Measurements from ENCODE around the gene KLHL12. TPM values are rescaled to one million over a fixed set of nuclear protein-coding genes. Genes with fewer than 3 reads are reported as not detected.

The KLHL12 gene
- total and polyA plus RNA-seq, 4 experiments from 2014 or later, result 24.2 to 27.1 (median 25.8) TPM

GRCh38 chr1:202952099-202952498 lies 25.1 kb upstream of the KLHL12 start:
- Histone ChIP-seq H3K9me3 (ENCODE audit: control insufficient read depth in 1 of 2, low read length in 2 of 2) (no peaks in the 10 kb centered on the region), H3K4me1 (ENCODE audit: insufficient read depth, low read length) (peaks cover 54% of the 10 kb centered on the region), H3K27ac (ENCODE audit: low read depth, low read length) (no peak overlapping the region), H3K4me3 (ENCODE audit: low read length in 2 of 2) (no peak overlapping the region), H3K36me3 (ENCODE audit: insufficient read depth, low read length) (peaks cover 27% of the 10 kb centered on the region), H3K27me3 (ENCODE audit: insufficient read depth, low read length) (no peaks in the 10 kb centered on the region)
- ChIA-PET CTCF (ENCODE audit: partially characterized antibody) (interaction anchor here (1.1 to 1.3 kb wide), 2 partner anchors 45 to 53 kb away, joined by 3 to 4 read pairs; no protein-coding TSS in a partner anchor), POLR2A (ENCODE audit: partially characterized antibody) (interaction anchor here (1.4 to 1.9 kb wide), 2 partner anchors 25 to 55 kb away, joined by 3 to 7 read pairs; partner anchors contain the start of genes KLHL12 and TMEM183A)
- Mint-ChIP-seq H3K4me1 (peaks cover 27 to 63% (median 48%) of the 10 kb centered on the region in 4 donors), H3K27ac (peak overlapping the region in 3 of 7 donors; percentile 23 to 88 (median 72)), H3K36me3 (peaks cover 15 to 52% of the 10 kb centered on the region in 2 donors), H3K9me3 (no peaks in the 10 kb centered on the region), H3K27me3 (no peaks in the 10 kb centered on the region), H3K4me3 (no peak overlapping the region)
- DNase-seq, result no peak
- intact Hi-C loops (cut with micrococcal nuclease), result no loop called here

GRCh38 chr1:202951437-202951836 lies 24.4 kb upstream of the KLHL12 start:
- DNase-seq, result no peak
- Histone ChIP-seq H3K4me1 (ENCODE audit: insufficient read depth, low read length) (peaks cover 47% of the 10 kb centered on the region), H3K9me3 (ENCODE audit: control insufficient read depth in 1 of 2, low read length in 2 of 2) (no peaks in the 10 kb centered on the region), H3K27ac (ENCODE audit: low read depth, low read length) (no peak overlapping the region), H3K27me3 (ENCODE audit: insufficient read depth, low read length) (no peaks in the 10 kb centered on the region), H3K4me3 (ENCODE audit: low read length in 2 of 2) (no peak overlapping the region), H3K36me3 (ENCODE audit: insufficient read depth, low read length) (peaks cover 29% of the 10 kb centered on the region)
- H3K36me3 Mint-ChIP-seq, result peaks cover 16 to 57% of the 10 kb centered on the region in 2 donors
- H3K27me3 Mint-ChIP-seq, result no peaks in the 10 kb centered on the region
- H3K4me1 Mint-ChIP-seq, result peaks cover 22 to 57% (median 42%) of the 10 kb centered on the region in 4 donors
- ChIA-PET POLR2A (ENCODE audit: partially characterized antibody) (no interaction called here), CTCF (ENCODE audit: partially characterized antibody) (interaction anchor here (1.3 kb wide), 1 partner anchor 54 kb away, joined by 3 read pairs; no protein-coding TSS in a partner anchor)
- no peak overlapping the region for H3K4me3 Mint-ChIP-seq
- no peaks in the 10 kb centered on the region for H3K9me3 Mint-ChIP-seq
- peak overlapping the region; percentile 13 to 88 (median 44) for H3K27ac Mint-ChIP-seq
- intact Hi-C loops (cut with micrococcal nuclease), result no loop called here

- Mint-ChIP-seq H3K4me1 (peaks cover 0 to 5% (median 0%) of the 10 kb centered on the region in 4 donors), H3K4me3 (no peak overlapping the region), H3K27me3 (no peaks in the 10 kb centered on the region), H3K9me3 (no peaks in the 10 kb centered on the region), H3K27ac (no peak overlapping the region), H3K36me3 (peaks cover 55 to 79% of the 10 kb centered on the region in 2 donors)
- Histone ChIP-seq H3K4me1 (ENCODE audit: insufficient read depth, low read length) (no peaks in the 10 kb centered on the region), H3K9me3 (ENCODE audit: control insufficient read depth in 1 of 2, low read length in 2 of 2) (no peaks in the 10 kb centered on the region), H3K4me3 (ENCODE audit: low read length in 2 of 2) (no peak overlapping the region), H3K36me3 (ENCODE audit: insufficient read depth, low read length) (peaks cover 68% of the 10 kb centered on the region), H3K27ac (ENCODE audit: low read depth, low read length) (no peak overlapping the region), H3K27me3 (ENCODE audit: insufficient read depth, low read length) (no peaks in the 10 kb centered on the region)
- ChIA-PET CTCF (ENCODE audit: partially characterized antibody) (no interaction called here), POLR2A (ENCODE audit: partially characterized antibody) (interaction anchor here (0.8 kb wide), 1 partner anchor 57 kb away, joined by 4 read pairs; no protein-coding TSS in a partner anchor)
- intact Hi-C loops (cut with micrococcal nuclease), result no loop called here
- no peak for DNase-seq
Measured at GRCh38 chr1:202945483-202945882, 18.4 kb upstream of the KLHL12 start.

DNA sequence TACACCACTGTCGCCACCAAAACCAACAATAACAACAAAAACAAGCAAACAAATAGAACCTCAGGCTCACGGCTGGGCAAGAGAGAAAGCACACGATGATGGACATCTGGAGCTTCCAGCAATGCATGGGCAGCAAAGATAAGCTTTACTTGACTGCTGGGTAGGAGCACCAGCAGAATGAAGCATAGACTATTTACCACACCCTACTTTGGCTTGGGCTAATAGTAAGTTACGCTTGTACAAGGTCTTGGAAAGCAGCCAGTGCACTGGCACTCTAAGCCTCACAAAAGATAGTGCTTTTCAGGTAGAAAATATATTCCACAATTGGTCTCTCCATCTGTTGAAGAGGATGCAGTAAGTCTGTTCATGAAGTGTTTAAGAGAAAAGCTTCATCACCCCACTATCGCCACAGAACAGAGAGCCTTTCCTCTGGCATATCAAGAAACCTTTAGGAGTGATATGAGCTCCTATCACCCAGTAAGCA lies 17.4 kb upstream of the KLHL12 start:
- Mint-ChIP-seq H3K4me1 (peaks cover 0 to 5% (median 0%) of the 10 kb centered on the region in 4 donors), H3K27me3 (no peaks in the 10 kb centered on the region), H3K27ac (no peak overlapping the region), H3K4me3 (no peak overlapping the region), H3K9me3 (no peaks in the 10 kb centered on the region), H3K36me3 (peaks cover 53 to 75% of the 10 kb centered on the region in 2 donors)
- intact Hi-C loops (cut with micrococcal nuclease), result no loop called here
- Histone ChIP-seq H3K36me3 (ENCODE audit: insufficient read depth, low read length) (peaks cover 64% of the 10 kb centered on the region), H3K4me3 (ENCODE audit: low read length in 2 of 2) (no peak overlapping the region), H3K9me3 (ENCODE audit: control insufficient read depth in 1 of 2, low read length in 2 of 2) (no peaks in the 10 kb centered on the region), H3K27ac (ENCODE audit: low read depth, low read length) (no peak overlapping the region), H3K4me1 (ENCODE audit: insufficient read depth, low read length) (no peaks in the 10 kb centered on the region), H3K27me3 (ENCODE audit: insufficient read depth, low read length) (no peaks in the 10 kb centered on the region)
- POLR2A ChIA-PET (ENCODE audit: partially characterized antibody), result interaction anchor here (0.8 kb wide), 1 partner anchor 56 kb away, joined by 4 read pairs; no protein-coding TSS in a partner anchor
- DNase-seq, result no peak
- CTCF ChIA-PET (ENCODE audit: partially characterized antibody), result interaction anchor here (1.2 to 1.5 kb wide), 2 partner anchors 17 to 108 kb away, joined by 4 to 5 read pairs; partner anchors contain the start of gene KLHL12

DNA sequence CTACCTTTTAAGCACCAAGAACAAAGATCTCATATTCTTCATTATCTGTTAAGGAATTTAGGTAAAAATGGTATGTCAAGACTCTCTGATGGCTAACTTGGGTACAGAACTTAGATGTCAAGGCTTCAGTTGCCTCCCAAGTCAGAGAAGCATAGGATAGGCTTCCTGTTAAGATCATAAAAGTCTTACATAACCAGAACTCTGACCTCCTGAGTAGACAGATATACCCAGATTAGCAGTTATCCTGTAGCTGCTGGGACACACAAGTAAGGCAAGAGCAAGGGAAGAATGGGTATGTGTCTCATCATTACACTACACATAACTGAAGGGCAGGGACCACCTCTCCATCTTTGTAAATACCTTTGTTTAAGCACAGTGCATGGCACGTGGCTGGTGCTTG lies 15.4 kb upstream of the KLHL12 start:
- intact Hi-C loops (cut with micrococcal nuclease), result no loop called here
- ChIA-PET POLR2A (ENCODE audit: partially characterized antibody) (interaction anchor here (1.3 kb wide), 1 partner anchor 64 kb away, joined by 3 read pairs; the partner anchor contains the start of gene TMEM183A), CTCF (ENCODE audit: partially characterized antibody) (no interaction called here)
- H3K27ac ChIP-seq (ENCODE audit: low read depth, low read length), result no peak overlapping the region
- H3K4me3 ChIP-seq (ENCODE audit: low read length in 2 of 2), result no peak overlapping the region
- Mint-ChIP-seq H3K9me3 (no peaks in the 10 kb centered on the region), H3K27ac (no peak overlapping the region), H3K4me3 (no peak overlapping the region), H3K36me3 (peaks cover 46 to 68% of the 10 kb centered on the region in 2 donors), H3K27me3 (no peaks in the 10 kb centered on the region), H3K4me1 (no peaks in the 10 kb centered on the region)
- no peaks in the 10 kb centered on the region for H3K9me3 ChIP-seq (ENCODE audit: control insufficient read depth in 1 of 2, low read length in 2 of 2)
- no peaks in the 10 kb centered on the region for H3K4me1 ChIP-seq (ENCODE audit: insufficient read depth, low read length)
- H3K27me3 ChIP-seq (ENCODE audit: insufficient read depth, low read length), result no peaks in the 10 kb centered on the region
- peaks cover 55% of the 10 kb centered on the region for H3K36me3 ChIP-seq (ENCODE audit: insufficient read depth, low read length)
- no peak for DNase-seq

GRCh38 chr1:202941372-202941771 lies 14.3 kb upstream of the KLHL12 start:
- H3K27me3 ChIP-seq (ENCODE audit: insufficient read depth, low read length), result no peaks in the 10 kb centered on the region
- POLR2A ChIA-PET (ENCODE audit: partially characterized antibody), result no interaction called here
- no peak for DNase-seq
- no peaks in the 10 kb centered on the region for H3K27me3 Mint-ChIP-seq
- no peaks in the 10 kb centered on the region for H3K4me1 ChIP-seq (ENCODE audit: insufficient read depth, low read length)
- intact Hi-C loops (cut with micrococcal nuclease), result no loop called here
- H3K4me3 ChIP-seq (ENCODE audit: low read length in 2 of 2), result no peak overlapping the region
- no peak overlapping the region for H3K27ac ChIP-seq (ENCODE audit: low read depth, low read length)
- peaks cover 43 to 61% of the 10 kb centered on the region in 2 donors for H3K36me3 Mint-ChIP-seq
- no peaks in the 10 kb centered on the region for H3K4me1 Mint-ChIP-seq
- H3K27ac Mint-ChIP-seq, result no peak overlapping the region
- no peak overlapping the region for H3K4me3 Mint-ChIP-seq
- peaks cover 52% of the 10 kb centered on the region for H3K36me3 ChIP-seq (ENCODE audit: insufficient read depth, low read length)
- CTCF ChIA-PET (ENCODE audit: partially characterized antibody), result no interaction called here
- H3K9me3 ChIP-seq (ENCODE audit: control insufficient read depth in 1 of 2, low read length in 2 of 2), result no peaks in the 10 kb centered on the region
- H3K9me3 Mint-ChIP-seq, result no peaks in the 10 kb centered on the region

- no peak overlapping the region for H3K4me3 ChIP-seq (ENCODE audit: low read length in 2 of 2)
- Mint-ChIP-seq H3K4me1 (no peaks in the 10 kb centered on the region), H3K36me3 (peaks cover 39 to 53% of the 10 kb centered on the region in 2 donors), H3K27ac (no peak overlapping the region), H3K9me3 (no peaks in the 10 kb centered on the region), H3K4me3 (no peak overlapping the region), H3K27me3 (no peaks in the 10 kb centered on the region)
- H3K27ac ChIP-seq (ENCODE audit: low read depth, low read length), result no peak overlapping the region
- CTCF ChIA-PET (ENCODE audit: partially characterized antibody), result no interaction called here
- POLR2A ChIA-PET (ENCODE audit: partially characterized antibody), result no interaction called here
- no peaks in the 10 kb centered on the region for H3K4me1 ChIP-seq (ENCODE audit: insufficient read depth, low read length)
- H3K27me3 ChIP-seq (ENCODE audit: insufficient read depth, low read length), result no peaks in the 10 kb centered on the region
- intact Hi-C loops (cut with micrococcal nuclease), result no loop called here
- H3K36me3 ChIP-seq (ENCODE audit: insufficient read depth, low read length), result peaks cover 44% of the 10 kb centered on the region
- H3K9me3 ChIP-seq (ENCODE audit: control insufficient read depth in 1 of 2, low read length in 2 of 2), result no peaks in the 10 kb centered on the region
- no peak for DNase-seq
Measured at GRCh38 chr1:202940561-202940960, 13.5 kb upstream of the KLHL12 start.
